CD4-positive, alpha-beta T cell treated with Interleukin-15 for 1 hour (primary cell): Measurements from ENCODE around the gene TADA3.

Source experiments
- DNase-seq: peaks from one replicate; pipeline ENCODE4 v3.0.0-alpha.2; 2020

Gene TADA3

GRCh38 chr3:9792405-9793160, at the start of gene TADA3, which contains the start of gene ARPC4:
Gene TADA3 (minus strand): TSS chr3:9792473. CDS start chr3:9791466, 1,007 bp downstream.
Gene ARPC4 (plus strand): TSS chr3:9793082. CDS start chr3:9793122, 40 bp downstream.
- DNase-seq = peak; percentile 93

- DNase-seq = no peak
These were observed 48.7 kb upstream of the TADA3 start for GRCh38 chr3:9841015-9841414.

GRCh38 chr3:9838856-9839255, 46.6 kb upstream of the TADA3 start:
- no peak for DNase-seq

GRCh38 chr3:9837701-9838582, 45.7 kb upstream of the TADA3 start:
- no peak for DNase-seq

- no peak for DNase-seq
These were observed 42.5 kb upstream of the TADA3 start for GRCh38 chr3:9834520-9835380.

- DNase-seq = no peak
These were observed 40.8 kb upstream of the TADA3 start for GRCh38 chr3:9833078-9833477.

- no peak for DNase-seq
These were observed 39.0 kb upstream of the TADA3 start for GRCh38 chr3:9831253-9831652.

- no peak for DNase-seq
These were observed 36.8 kb upstream of the TADA3 start for GRCh38 chr3:9828801-9829755.

GRCh38 chr3:9826815-9827573, 34.7 kb upstream of the TADA3 start:
- no peak for DNase-seq

- no peak for DNase-seq
These were observed 33.3 kb upstream of the TADA3 start for GRCh38 chr3:9825451-9826040.

GRCh38 chr3:9820946-9821345, 28.7 kb upstream of the TADA3 start:
- DNase-seq = no peak

- no peak for DNase-seq
These were observed 28.3 kb upstream of the TADA3 start for GRCh38 chr3:9820543-9820942.

- no peak for DNase-seq
These were observed 26.5 kb upstream of the TADA3 start for GRCh38 chr3:9818666-9819335.

GRCh38 chr3:9817436-9817835, 25.2 kb upstream of the TADA3 start:
- DNase-seq = no peak

GRCh38 chr3:9815986-9816385, 23.7 kb upstream of the TADA3 start:
- DNase-seq = no peak

GRCh38 chr3:9812870-9813483, 20.7 kb upstream of the TADA3 start:
- DNase-seq = no peak

- DNase-seq = no peak
These were observed 18.6 kb upstream of the TADA3 start for GRCh38 chr3:9810846-9811245.

GRCh38 chr3:9810433-9810770, 18.1 kb upstream of the TADA3 start:
- no peak for DNase-seq

GRCh38 chr3:9809615-9810432, 17.6 kb upstream of the TADA3 start, which contains the start of gene TTLL3:
Gene TTLL3 (plus strand): TSS chr3:9810262. CDS start chr3:9810662, 400 bp downstream.
- peak; percentile 53 for DNase-seq
